Right lobe of liver (tissue), 4 donors: ENCODE measurements around the gene DKKL1.

Experiments used
- CTCF ChIP-seq, 4 donors: fragments of 200-600 bp in 3 of 4; fragments of 450-650 bp in 1 of 4; IDR thresholded peaks; one replicate each; pipeline versions ENCODE4 v1.5.1 to v1.8.0; 2016 to 2022; ENCODE audit warnings: antibody characterized with exemption in 4 of 4, mild to moderate bottlenecking in 2 of 4
- POLR2A ChIP-seq: fragments of 450-650 bp; IDR thresholded peaks from one replicate; pipeline ENCODE4 v1.6.1; 2017; ENCODE audit warnings: antibody characterized with exemption, mild to moderate bottlenecking
- donor health status: DM: no; HTN: no; CAD: no.
- donor health status: DM: no; HTN: no; CAD: no.
- donor health status: DM: no; HTN: yes; CAD: no.

GRCh38 chr19:49347835-49348234 lies 15.8 kb upstream of the DKKL1 start:
- TF ChIP-seq CTCF (IDR thresholded peaks at IDR 0.05): no peak
- no peak for TF ChIP-seq POLR2A
